ENCODE results near the gene NOP14. TPM values are rescaled to one million over a fixed set of nuclear protein-coding genes. Genes with fewer than 3 reads are reported as not detected.

Gene NOP14
- total RNA-seq, 1 donor from 2014 or later, result 22.9 TPM

DNA sequence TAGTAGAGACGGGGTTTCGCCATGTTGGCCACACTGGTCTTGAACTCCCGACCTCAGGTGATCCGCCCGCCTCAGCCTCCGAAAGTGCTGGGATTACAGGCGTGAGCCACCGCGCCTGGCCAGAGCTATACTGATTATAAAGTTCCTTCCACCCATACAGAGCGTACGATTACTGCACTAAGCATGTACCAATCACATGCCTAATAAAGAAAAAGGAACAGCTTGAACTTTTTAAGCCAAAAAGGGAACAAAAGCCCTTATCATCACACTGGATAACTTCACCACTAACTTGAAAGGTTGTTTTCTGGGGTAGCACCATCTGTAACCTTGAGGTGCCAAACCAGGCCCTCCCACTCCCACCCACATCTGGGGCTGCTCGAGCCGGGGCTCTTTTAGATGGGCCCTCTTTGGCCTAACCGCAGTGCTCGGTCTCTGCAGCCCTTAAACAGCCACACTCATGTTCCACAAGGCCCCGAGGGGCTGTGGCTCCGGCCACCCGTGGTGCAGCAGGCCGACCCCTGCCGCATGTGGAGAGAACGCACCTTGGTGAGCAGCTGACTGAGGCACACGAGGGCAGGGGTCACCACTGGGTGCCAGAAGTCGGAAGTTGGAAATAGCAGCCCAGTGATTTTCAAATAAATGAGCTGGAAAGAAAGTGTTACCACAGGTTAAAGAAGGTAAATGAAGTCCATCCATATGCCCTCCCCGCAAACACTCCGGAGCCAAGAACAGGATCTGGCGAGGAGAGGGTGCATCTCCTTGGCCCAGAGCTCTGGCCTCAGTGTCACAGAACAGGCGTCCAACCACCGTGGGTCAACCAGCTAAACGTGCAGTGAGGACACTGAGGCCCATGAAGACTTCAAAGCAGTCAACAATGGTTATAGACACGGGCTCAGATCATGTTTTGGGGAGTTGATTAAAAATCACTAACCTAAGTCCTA is 18.4 kb downstream of the NOP14 start:
- H3K4me1 Mint-ChIP-seq (ENCODE audit: unreplicated experiment), result peaks cover 2% of the 10 kb centered on the region
- no peak for DNase-seq (ENCODE audit: low spot score)
- H3K27ac Mint-ChIP-seq (ENCODE audit: unreplicated experiment), result no peak overlapping the region
- H3K4me3 Mint-ChIP-seq (ENCODE audit: unreplicated experiment), result no peak overlapping the region
- H3K9me3 Mint-ChIP-seq (ENCODE audit: unreplicated experiment), result no peaks in the 10 kb centered on the region
- TF ChIP-seq, protein P1, sequence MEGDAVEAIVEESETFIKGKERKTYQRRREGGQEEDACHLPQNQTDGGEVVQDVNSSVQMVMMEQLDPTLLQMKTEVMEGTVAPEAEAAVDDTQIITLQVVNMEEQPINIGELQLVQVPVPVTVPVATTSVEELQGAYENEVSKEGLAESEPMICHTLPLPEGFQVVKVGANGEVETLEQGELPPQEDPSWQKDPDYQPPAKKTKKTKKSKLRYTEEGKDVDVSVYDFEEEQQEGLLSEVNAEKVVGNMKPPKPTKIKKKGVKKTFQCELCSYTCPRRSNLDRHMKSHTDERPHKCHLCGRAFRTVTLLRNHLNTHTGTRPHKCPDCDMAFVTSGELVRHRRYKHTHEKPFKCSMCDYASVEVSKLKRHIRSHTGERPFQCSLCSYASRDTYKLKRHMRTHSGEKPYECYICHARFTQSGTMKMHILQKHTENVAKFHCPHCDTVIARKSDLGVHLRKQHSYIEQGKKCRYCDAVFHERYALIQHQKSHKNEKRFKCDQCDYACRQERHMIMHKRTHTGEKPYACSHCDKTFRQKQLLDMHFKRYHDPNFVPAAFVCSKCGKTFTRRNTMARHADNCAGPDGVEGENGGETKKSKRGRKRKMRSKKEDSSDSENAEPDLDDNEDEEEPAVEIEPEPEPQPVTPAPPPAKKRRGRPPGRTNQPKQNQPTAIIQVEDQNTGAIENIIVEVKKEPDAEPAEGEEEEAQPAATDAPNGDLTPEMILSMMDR (IDR thresholded peaks at IDR 0.05; ENCODE audit: unreplicated experiment), result no peak
- H3K27me3 Mint-ChIP-seq (ENCODE audit: unreplicated experiment), result peaks cover 7% of the 10 kb centered on the region
- peaks cover 38% of the 10 kb centered on the region for H3K36me3 Mint-ChIP-seq (ENCODE audit: low read depth, unreplicated experiment)

DNA sequence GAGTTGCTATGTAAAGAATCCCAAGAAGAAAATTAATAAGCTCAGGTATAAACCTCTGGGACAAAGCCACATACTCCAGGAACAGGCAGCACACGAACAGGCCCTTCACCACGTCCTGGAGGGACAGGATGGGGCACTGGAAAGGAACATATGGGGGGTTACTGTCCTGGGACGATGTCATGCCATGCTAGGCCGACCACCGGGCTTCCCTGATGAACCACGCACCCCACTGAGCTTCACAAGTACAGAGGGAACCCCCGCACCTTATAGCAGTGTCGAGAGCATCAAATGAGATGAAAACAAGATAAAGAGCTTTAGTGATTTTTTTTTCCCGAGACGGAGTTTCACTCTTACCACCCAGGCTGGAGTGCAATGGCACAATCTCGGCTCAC is 19.1 kb downstream of the NOP14 start:
- H3K4me1 Mint-ChIP-seq (ENCODE audit: unreplicated experiment), result peaks cover 2% of the 10 kb centered on the region
- no peak overlapping the region for H3K27ac Mint-ChIP-seq (ENCODE audit: unreplicated experiment)
- H3K9me3 Mint-ChIP-seq (ENCODE audit: unreplicated experiment), result no peaks in the 10 kb centered on the region
- peaks cover 40% of the 10 kb centered on the region for H3K36me3 Mint-ChIP-seq (ENCODE audit: low read depth, unreplicated experiment)
- H3K27me3 Mint-ChIP-seq (ENCODE audit: unreplicated experiment), result peaks cover 7% of the 10 kb centered on the region
- H3K4me3 Mint-ChIP-seq (ENCODE audit: unreplicated experiment), result no peak overlapping the region
- TF ChIP-seq, protein P1 (IDR thresholded peaks at IDR 0.05; ENCODE audit: unreplicated experiment), result no peak
- no peak for DNase-seq (ENCODE audit: low spot score)

DNA sequence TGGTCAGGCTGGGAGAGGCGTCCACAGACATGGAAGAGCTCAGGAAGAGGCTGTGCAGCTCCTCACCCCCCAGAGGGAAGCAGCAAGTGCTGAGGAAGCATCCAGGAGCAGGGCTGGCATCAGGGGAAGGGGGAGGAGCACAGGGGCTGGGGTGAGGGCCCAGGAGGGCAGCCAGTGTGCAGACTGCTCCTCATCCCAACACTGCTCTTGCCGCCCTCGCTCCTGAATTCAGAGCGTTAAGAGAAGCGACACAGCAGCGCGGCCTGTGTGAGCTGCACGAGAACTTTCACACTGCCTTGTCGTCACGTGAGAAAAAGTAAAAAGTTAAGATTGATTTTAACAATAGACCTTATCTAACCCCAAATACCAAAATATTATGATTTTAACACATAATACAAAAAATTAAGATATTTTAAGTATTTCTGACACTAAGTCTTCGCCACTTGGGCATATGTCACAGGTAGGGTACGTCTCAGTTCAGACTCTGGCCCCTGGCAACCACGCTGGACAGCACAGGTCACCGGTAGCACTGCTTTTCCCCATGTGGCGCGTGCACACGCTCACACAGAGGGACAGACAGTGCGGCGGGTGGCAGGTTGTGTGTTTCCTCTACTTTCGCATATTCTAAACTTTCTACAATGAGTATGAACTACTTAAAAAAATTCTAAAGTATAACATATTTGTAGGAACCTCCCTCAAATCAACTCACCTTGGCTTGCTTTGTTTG is 19.7 kb downstream of the NOP14 start:
- no peak overlapping the region for H3K27ac Mint-ChIP-seq (ENCODE audit: unreplicated experiment)
- H3K36me3 Mint-ChIP-seq (ENCODE audit: low read depth, unreplicated experiment), result peaks cover 41% of the 10 kb centered on the region
- H3K27me3 Mint-ChIP-seq (ENCODE audit: unreplicated experiment), result peaks cover 7% of the 10 kb centered on the region
- DNase-seq (ENCODE audit: low spot score), result no peak
- TF ChIP-seq, protein P1 (IDR thresholded peaks at IDR 0.05; ENCODE audit: unreplicated experiment), result no peak
- no peak overlapping the region for H3K4me3 Mint-ChIP-seq (ENCODE audit: unreplicated experiment)
- H3K9me3 Mint-ChIP-seq (ENCODE audit: unreplicated experiment), result no peaks in the 10 kb centered on the region
- peaks cover 2% of the 10 kb centered on the region for H3K4me1 Mint-ChIP-seq (ENCODE audit: unreplicated experiment)

DNA sequence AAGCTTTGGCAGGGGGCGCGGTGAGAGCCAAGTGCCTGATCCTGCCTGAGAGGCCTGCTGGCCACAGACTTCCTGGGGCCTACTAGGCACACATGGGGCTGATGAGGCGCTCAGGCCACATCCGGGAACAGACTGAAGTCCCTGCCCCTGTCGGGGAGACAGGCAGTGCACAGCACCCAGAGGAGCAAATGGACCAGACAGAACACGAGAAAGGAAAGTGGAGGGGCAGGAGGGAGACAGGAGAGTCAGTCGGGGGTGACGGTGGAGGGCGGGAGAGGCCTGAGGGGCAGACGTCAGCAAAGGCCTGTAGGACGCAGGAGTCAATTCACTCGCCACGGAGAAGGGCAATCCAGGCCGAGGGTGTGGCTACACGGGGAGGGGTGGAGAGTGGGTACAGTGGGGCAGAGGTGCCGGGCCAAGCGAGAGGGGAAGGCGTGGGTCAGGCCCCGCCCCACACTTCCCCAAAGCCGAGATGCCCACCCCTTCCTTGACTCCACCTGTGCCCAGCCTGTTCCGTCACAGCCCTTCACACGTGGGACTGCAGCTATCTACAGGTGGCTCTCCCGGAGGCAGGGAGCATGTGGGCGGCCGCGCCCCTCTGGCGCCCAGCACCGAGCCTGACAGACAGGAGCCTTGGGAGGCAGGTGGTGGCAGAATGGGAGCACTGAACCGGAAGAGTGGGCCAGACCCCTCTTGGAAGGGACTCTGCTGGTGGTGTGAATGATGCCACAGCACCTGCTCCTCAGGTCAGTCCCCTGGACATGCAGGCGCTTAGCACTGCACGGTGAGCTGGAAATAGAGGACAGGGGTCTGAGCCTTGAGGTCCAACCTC is 20.5 kb downstream of the NOP14 start:
- peaks cover 2% of the 10 kb centered on the region for H3K4me1 Mint-ChIP-seq (ENCODE audit: unreplicated experiment)
- TF ChIP-seq, protein P1 (IDR thresholded peaks at IDR 0.05; ENCODE audit: unreplicated experiment), result no peak
- peaks cover 38% of the 10 kb centered on the region for H3K36me3 Mint-ChIP-seq (ENCODE audit: low read depth, unreplicated experiment)
- DNase-seq (ENCODE audit: low spot score), result no peak
- peak overlapping the region; percentile 6 for H3K4me3 Mint-ChIP-seq (ENCODE audit: unreplicated experiment)
- no peaks in the 10 kb centered on the region for H3K9me3 Mint-ChIP-seq (ENCODE audit: unreplicated experiment)
- H3K27me3 Mint-ChIP-seq (ENCODE audit: unreplicated experiment), result peaks cover 7% of the 10 kb centered on the region
- H3K27ac Mint-ChIP-seq (ENCODE audit: unreplicated experiment), result no peak overlapping the region
